Lower lobe of right lung (tissue), 2 donors: ENCODE results near the gene FXYD5. TPM values are rescaled to one million over a fixed set of nuclear protein-coding genes. Genes with fewer than 3 reads are reported as not detected.

ENCODE experiments used
- ATAC-seq, 2 donors: fragments of 200-7000 bp; cut with Tn5 transposase; one replicate each; pipeline ENCODE4 v1.9.1; 2020 to 2022; ENCODE audit warnings: mild to moderate bottlenecking in 2 of 2, moderate library complexity in 2 of 2
- DNase-seq: peaks from one replicate; pipeline ENCODE4 v3.0.0-alpha.2; 2020
- H3K27ac ChIP-seq: fragments of 200-600 bp; one replicate; pipeline ENCODE4 v1.8.0; 2022
- H3K27me3 ChIP-seq: fragments of 200-600 bp; one replicate; pipeline ENCODE4 v1.8.0; 2022; ENCODE audit warnings: low read depth
- H3K36me3 ChIP-seq: fragments of 200-600 bp; one replicate; pipeline ENCODE4 v1.8.0; 2022; ENCODE audit warnings: mild to moderate bottlenecking
- H3K4me1 ChIP-seq: fragments of 200-600 bp; one replicate; pipeline ENCODE4 v1.8.0; 2022
- H3K4me3 ChIP-seq: fragments of 200-600 bp; one replicate; pipeline ENCODE4 v1.8.0; 2022; ENCODE audit warnings: mild to moderate bottlenecking
- H3K9me3 ChIP-seq: fragments of 200-600 bp; one replicate; pipeline ENCODE4 v1.8.0; 2022
- CTCF ChIP-seq: fragments of 200-600 bp; IDR thresholded peaks from one replicate; pipeline ENCODE4 v1.8.0; 2022; ENCODE audit warnings: antibody characterized with exemption, mild to moderate bottlenecking
- intact Hi-C: fragments of 100-400 bp; cut with DNase I; formaldehyde crosslinking; loops from one replicate; pipeline ENCODE4 v1.11.0; 2022
- total RNA-seq: library from RNA; stranded (reverse); fragmentation: NEBNext Ultra II Directional; extraction: Animal tissue kit (Norgen Biotek cat#: 25700); gene quantifications from one replicate; pipeline ENCODE4 v1.2.1, GENCODE V29; 2021
- donor health status: DM: no; HTN: yes; CAD: no; lungs with severe emphysema.

FXYD5 gene
- total RNA-seq, 1 donor from 2014 or later: 152 TPM

GRCh38 chr19:35118268-35119020, 36.1 kb upstream of the FXYD5 start:
- peak overlapping the region; percentile 79 for H3K27ac ChIP-seq
- ATAC-seq: peak; percentile 84 to 87
- peak; percentile 87 for DNase-seq
- H3K4me3 ChIP-seq: peak overlapping the region; percentile 39
- H3K36me3 ChIP-seq: no peaks in the 10 kb centered on the region
- intact Hi-C loops: no loop called here
- no peaks in the 10 kb centered on the region for H3K9me3 ChIP-seq
- no peak for TF ChIP-seq CTCF
- peaks cover 20% of the 10 kb centered on the region for H3K4me1 ChIP-seq
- H3K27me3 ChIP-seq: no peaks in the 10 kb centered on the region

GRCh38 chr19:35119091-35119490, 35.4 kb upstream of the FXYD5 start:
- Histone ChIP-seq H3K4me3 (peak overlapping the region; percentile 39), H3K27me3 (no peaks in the 10 kb centered on the region), H3K4me1 (peaks cover 26% of the 10 kb centered on the region), H3K36me3 (no peaks in the 10 kb centered on the region), H3K9me3 (no peaks in the 10 kb centered on the region), H3K27ac (peak overlapping the region; percentile 79)
- intact Hi-C loops: no loop called here
- no peak for DNase-seq
- ATAC-seq: no peak
- TF ChIP-seq CTCF: no peak

- ATAC-seq: no peak
- no peak for DNase-seq
- peak overlapping the region; percentile 39 for H3K4me3 ChIP-seq
- no peaks in the 10 kb centered on the region for H3K9me3 ChIP-seq
- H3K4me1 ChIP-seq: peaks cover 23% of the 10 kb centered on the region
- peak overlapping the region; percentile 79 for H3K27ac ChIP-seq
- H3K27me3 ChIP-seq: no peaks in the 10 kb centered on the region
- H3K36me3 ChIP-seq: no peaks in the 10 kb centered on the region
- intact Hi-C loops: no loop called here
- TF ChIP-seq CTCF: no peak
These were observed 34.9 kb upstream of the FXYD5 start for GRCh38 chr19:35119578-35120155.

- no peaks in the 10 kb centered on the region for H3K27me3 ChIP-seq
- TF ChIP-seq CTCF: no peak
- H3K27ac ChIP-seq: no peak overlapping the region
- intact Hi-C loops: no loop called here
- DNase-seq (no peak), ATAC-seq (no peak)
- H3K9me3 ChIP-seq: no peaks in the 10 kb centered on the region
- peaks cover 22% of the 10 kb centered on the region for H3K4me1 ChIP-seq
- no peak overlapping the region for H3K4me3 ChIP-seq
- H3K36me3 ChIP-seq: no peaks in the 10 kb centered on the region
These were observed 34.0 kb upstream of the FXYD5 start for GRCh38 chr19:35120492-35120891.

- no peaks in the 10 kb centered on the region for H3K27me3 ChIP-seq
- peaks cover 22% of the 10 kb centered on the region for H3K4me1 ChIP-seq
- intact Hi-C loops: no loop called here
- H3K4me3 ChIP-seq: no peak overlapping the region
- H3K27ac ChIP-seq: no peak overlapping the region
- no peaks in the 10 kb centered on the region for H3K9me3 ChIP-seq
- no peak for ATAC-seq
- no peaks in the 10 kb centered on the region for H3K36me3 ChIP-seq
- TF ChIP-seq CTCF: no peak
- no peak for DNase-seq
These were observed 33.6 kb upstream of the FXYD5 start for GRCh38 chr19:35120898-35121297.
